Measurements from ENCODE around the gene ATP9A. TPM values are rescaled to one million over a fixed set of nuclear protein-coding genes. Genes with fewer than 3 reads are reported as not detected.

The ATP9A gene
- total and polyA plus RNA-seq, 2 donors (not counting 3 experiments of a cell fraction or from before 2014, with no cell fraction given): 20.9 to 41.5 TPM

DNA sequence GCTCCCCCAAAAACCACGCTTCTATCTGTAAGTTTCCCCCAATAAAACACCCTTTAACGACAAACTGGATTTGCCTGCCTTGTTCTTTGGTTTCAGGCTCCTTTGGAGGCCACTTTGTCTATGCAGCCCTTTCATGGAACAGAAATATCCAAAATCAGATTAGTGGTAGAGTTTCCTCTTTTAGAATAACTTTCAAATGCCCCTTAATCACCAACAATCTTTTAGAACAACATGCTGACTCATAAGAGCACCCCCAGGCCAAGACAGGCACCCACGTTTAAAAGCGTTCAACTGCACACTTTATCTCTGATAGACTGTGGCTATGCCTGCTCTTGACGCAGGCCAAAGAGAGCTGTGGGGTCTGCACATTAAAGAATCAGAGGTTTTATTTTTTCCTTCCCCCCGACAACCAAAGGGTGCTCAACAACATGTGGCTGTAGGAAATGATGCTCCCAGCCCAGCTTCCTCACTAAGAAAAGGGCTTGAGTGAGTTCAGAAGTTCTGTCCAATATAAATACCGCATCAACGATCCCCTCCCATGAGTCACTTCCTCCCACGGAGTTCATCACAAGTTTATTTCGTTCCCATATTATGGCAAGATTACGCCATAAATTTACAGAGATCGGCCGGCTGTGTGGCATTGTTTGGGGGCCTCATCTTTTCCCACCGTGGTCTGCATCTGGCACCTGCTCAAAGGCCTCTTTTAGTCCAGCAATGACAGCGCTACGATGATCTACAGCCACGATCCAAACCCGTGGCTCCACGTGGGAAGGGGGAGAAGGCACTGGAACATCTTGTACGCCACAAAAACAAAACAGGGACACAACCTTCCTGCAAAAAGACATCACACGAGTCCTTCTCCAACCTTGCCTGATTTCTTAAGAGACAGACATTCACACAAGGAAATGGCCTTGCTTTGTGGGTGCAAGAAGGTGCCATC is 136.9 kb downstream of the ATP9A start:
- peak; percentile 98 for TF ChIP-seq JUN (IDR thresholded peaks at IDR 0.05; ENCODE audit: borderline replicate concordance, insufficient read depth, insufficient read length, low read depth)
- peak; percentile 55 for TF ChIP-seq POLR2A (IDR thresholded peaks at IDR 0.05; ENCODE audit: low read depth, low read length)
- TF ChIP-seq GATA2 (IDR thresholded peaks at IDR 0.05; ENCODE audit: insufficient read depth, insufficient read length, low read depth, low read length): peak; percentile 90
- TF ChIP-seq, protein P1, sequence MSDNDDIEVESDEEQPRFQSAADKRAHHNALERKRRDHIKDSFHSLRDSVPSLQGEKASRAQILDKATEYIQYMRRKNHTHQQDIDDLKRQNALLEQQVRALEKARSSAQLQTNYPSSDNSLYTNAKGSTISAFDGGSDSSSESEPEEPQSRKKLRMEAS (IDR thresholded peaks at IDR 0.05; ENCODE audit: insufficient read depth, insufficient read length): peak; percentile 89
- TF ChIP-seq POLR2AphosphoS5 (IDR thresholded peaks at IDR 0.05; ENCODE audit: insufficient read depth, low read depth, low read length): peak; percentile 98
- no peak for TF ChIP-seq MYC (IDR thresholded peaks at IDR 0.05; ENCODE audit: low read depth, low read length)
- TF ChIP-seq, protein P2, sequence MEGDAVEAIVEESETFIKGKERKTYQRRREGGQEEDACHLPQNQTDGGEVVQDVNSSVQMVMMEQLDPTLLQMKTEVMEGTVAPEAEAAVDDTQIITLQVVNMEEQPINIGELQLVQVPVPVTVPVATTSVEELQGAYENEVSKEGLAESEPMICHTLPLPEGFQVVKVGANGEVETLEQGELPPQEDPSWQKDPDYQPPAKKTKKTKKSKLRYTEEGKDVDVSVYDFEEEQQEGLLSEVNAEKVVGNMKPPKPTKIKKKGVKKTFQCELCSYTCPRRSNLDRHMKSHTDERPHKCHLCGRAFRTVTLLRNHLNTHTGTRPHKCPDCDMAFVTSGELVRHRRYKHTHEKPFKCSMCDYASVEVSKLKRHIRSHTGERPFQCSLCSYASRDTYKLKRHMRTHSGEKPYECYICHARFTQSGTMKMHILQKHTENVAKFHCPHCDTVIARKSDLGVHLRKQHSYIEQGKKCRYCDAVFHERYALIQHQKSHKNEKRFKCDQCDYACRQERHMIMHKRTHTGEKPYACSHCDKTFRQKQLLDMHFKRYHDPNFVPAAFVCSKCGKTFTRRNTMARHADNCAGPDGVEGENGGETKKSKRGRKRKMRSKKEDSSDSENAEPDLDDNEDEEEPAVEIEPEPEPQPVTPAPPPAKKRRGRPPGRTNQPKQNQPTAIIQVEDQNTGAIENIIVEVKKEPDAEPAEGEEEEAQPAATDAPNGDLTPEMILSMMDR (IDR thresholded peaks at IDR 0.05; ENCODE audit: extremely low read depth in 1 of 2, insufficient read depth in 1 of 2, low read depth in 1 of 2, low read length in 2 of 2): no peak
- TF ChIP-seq FOS (IDR thresholded peaks at IDR 0.05; ENCODE audit: borderline replicate concordance, insufficient read depth, low read length): peak; percentile 95
- Histone ChIP-seq H3K9me1 (replicated peaks; ENCODE audit: control insufficient read depth, extremely low read depth, insufficient read depth, low read length) (no peaks in the 10 kb centered on the region), H3K79me2 (ENCODE audit: control insufficient read depth, insufficient read depth, low read length) (no peaks in the 10 kb centered on the region), H3K27me3 (ENCODE audit: control insufficient read depth in 2 of 2, insufficient read depth in 2 of 2, low read length in 2 of 2) (no peaks in the 10 kb centered on the region), H3K4me3 (replicated peaks in 1 of 3; ENCODE audit: insufficient read depth in 1 of 3, low read depth in 1 of 3, low read length in 3 of 3) (no peak overlapping the region), H3K9ac (replicated peaks; ENCODE audit: extremely low read depth, insufficient read depth, low read length) (peak overlapping the region; percentile 90), H3K4me1 (ENCODE audit: control insufficient read depth, extremely low read depth, insufficient read depth, low read length) (peaks cover 38% of the 10 kb centered on the region), H3K27ac (ENCODE audit: insufficient read depth, low read depth, low read length) (peak overlapping the region; percentile 99), H4K20me1 (replicated peaks; ENCODE audit: control insufficient read depth, extremely low read depth, insufficient read depth, low read length) (no peaks in the 10 kb centered on the region), H3K36me3 (ENCODE audit: control insufficient read depth in 2 of 2, extremely low read depth in 1 of 2, insufficient read depth in 2 of 2, low read length in 2 of 2) (no peaks in the 10 kb centered on the region), H2AFZ (ENCODE audit: low read depth, low read length) (no peak overlapping the region), H3K9me3 (replicated peaks; ENCODE audit: control insufficient read depth, insufficient read depth, low read length) (no peaks in the 10 kb centered on the region), H3K4me2 (ENCODE audit: insufficient read depth, low read length) (peak overlapping the region; percentile 53)
- ChIA-PET CTCF (interaction anchor here (0.5 to 1.5 kb wide), 10 partner anchors 34 to 644 kb away, joined by 3 to 6 read pairs (median 3); partner anchors contain the start of gene NFATC2), POLR2A (no interaction called here)
- TSS peak; percentile 88 for BruUV-seq (replicated peaks)
- intact Hi-C loops (cut with micrococcal nuclease) (loop anchor here (1.0 to 5.0 kb wide), 14 partner anchors 21 to 861 kb away; no protein-coding TSS in a partner anchor), dilution Hi-C loops (cut with MboI; ENCODE audit: extremely low pct_ligation_motif_present, low sequenced_read_pairs) (no loop called here)
- FAIRE-seq (peak; percentile 93), DNase-seq (ENCODE audit: low read depth, low spot score) (peak; percentile 100)
